Colonic mucosa (tissue), 4 donors: ENCODE data around the gene PIK3R5. TPM values are rescaled to one million over a fixed set of nuclear protein-coding genes. Genes with fewer than 3 reads are reported as not detected.

Experiments used
- DNase-seq: peaks from one replicate; pipeline ENCODE4 v3.0.0-alpha.2; 2020
- H3K27ac ChIP-seq: fragments of 200-600 bp; one replicate; pipeline ENCODE4 v1.8.0; 2021
- H3K27me3 ChIP-seq: fragments of 200-600 bp; one replicate; pipeline ENCODE4 v1.8.0; 2021
- H3K36me3 ChIP-seq: fragments of 200-600 bp; one replicate; pipeline ENCODE4 v1.8.0; 2021
- H3K4me1 ChIP-seq: fragments of 200-600 bp; one replicate; pipeline ENCODE4 v1.8.0; 2021; ENCODE audit warnings: mild to moderate bottlenecking
- H3K4me3 ChIP-seq: fragments of 200-600 bp; one replicate; pipeline ENCODE4 v1.8.0; 2021
- H3K9ac ChIP-seq, 2 donors: one replicate each; pipeline ENCODE4 v1.7.0; 2013; ENCODE audit warnings: control low read depth in 2 of 2, low read depth in 2 of 2, low read length in 2 of 2
- H3K9me3 ChIP-seq: fragments of 200-600 bp; one replicate; pipeline ENCODE4 v1.8.0; 2021
- intact Hi-C: fragments of 100-400 bp; cut with DNase I; formaldehyde crosslinking; loops from one replicate; pipeline ENCODE4 v1.14.1; 2022
- total RNA-seq, 2 donors: library from RNA; stranded (reverse); fragmentation: NEBNext Ultra II Directional in 1 of 2; extraction: Animal tissue kit (Norgen Biotek cat#: 25700) in 1 of 2; gene quantifications; one replicate each; pipeline ENCODE4 v1.2.1, GENCODE V29; 2021
- TF ChIP-seq, protein P1 (sequence below): fragments of 200-600 bp; IDR thresholded peaks from one replicate; pipeline ENCODE4 v1.8.0; 2022; ENCODE audit warnings: antibody characterized with exemption, mild to moderate bottlenecking
- donor health status: healthy.
- donor health status: DM: no; HTN: no; CAD: no.
- donor health status: DM: no; HTN: no; CAD: no.

PIK3R5 gene
- total RNA-seq, 2 donors from 2014 or later: 2.2 to 2.5 TPM

DNA sequence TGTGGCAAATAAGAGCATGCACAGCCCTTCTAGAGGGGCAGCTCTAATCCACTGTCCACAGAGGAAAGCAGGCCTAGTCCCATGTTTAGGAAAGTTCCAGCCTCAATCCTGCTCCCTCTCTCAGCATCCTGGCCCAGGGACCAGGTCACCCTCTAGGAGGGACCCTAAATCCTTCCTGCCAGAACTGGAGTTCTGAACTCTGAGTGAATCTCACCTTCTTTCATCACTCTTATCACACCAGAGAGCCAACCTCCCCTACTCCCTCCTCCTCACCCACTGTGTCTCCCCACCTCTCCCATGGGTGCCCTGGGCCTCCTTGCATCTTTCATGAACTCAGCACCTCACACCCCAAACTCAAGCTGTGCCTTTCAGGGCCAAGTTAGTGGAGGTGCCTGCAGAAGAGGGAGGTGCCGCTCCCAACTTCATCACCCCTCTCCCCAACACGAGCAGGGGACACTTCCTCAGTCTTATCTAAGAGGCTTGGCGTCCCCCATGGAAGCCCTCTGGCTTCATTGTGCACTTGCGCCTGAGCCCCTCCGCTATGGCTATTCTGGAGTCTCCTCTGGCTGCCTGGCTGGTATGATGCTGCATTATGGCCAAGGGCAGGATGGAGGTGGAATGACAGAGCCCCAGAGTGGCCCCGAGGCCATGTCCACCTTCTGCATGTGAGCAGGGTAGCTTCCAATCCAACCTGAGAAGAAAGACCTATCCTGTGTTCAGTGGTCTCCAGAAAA is 129.7 kb downstream of the PIK3R5 start:
- Histone ChIP-seq H3K36me3 (no peaks in the 10 kb centered on the region), H3K4me1 (no peaks in the 10 kb centered on the region), H3K27ac (no peak overlapping the region), H3K27me3 (no peaks in the 10 kb centered on the region), H3K9me3 (no peaks in the 10 kb centered on the region), H3K9ac (no peak overlapping the region), H3K4me3 (no peak overlapping the region)
- TF ChIP-seq, protein P1, sequence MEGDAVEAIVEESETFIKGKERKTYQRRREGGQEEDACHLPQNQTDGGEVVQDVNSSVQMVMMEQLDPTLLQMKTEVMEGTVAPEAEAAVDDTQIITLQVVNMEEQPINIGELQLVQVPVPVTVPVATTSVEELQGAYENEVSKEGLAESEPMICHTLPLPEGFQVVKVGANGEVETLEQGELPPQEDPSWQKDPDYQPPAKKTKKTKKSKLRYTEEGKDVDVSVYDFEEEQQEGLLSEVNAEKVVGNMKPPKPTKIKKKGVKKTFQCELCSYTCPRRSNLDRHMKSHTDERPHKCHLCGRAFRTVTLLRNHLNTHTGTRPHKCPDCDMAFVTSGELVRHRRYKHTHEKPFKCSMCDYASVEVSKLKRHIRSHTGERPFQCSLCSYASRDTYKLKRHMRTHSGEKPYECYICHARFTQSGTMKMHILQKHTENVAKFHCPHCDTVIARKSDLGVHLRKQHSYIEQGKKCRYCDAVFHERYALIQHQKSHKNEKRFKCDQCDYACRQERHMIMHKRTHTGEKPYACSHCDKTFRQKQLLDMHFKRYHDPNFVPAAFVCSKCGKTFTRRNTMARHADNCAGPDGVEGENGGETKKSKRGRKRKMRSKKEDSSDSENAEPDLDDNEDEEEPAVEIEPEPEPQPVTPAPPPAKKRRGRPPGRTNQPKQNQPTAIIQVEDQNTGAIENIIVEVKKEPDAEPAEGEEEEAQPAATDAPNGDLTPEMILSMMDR: no peak
- intact Hi-C loops: no loop called here
- DNase-seq: peak; percentile 0

- Histone ChIP-seq H3K9ac (no peak overlapping the region), H3K9me3 (no peaks in the 10 kb centered on the region), H3K27ac (no peak overlapping the region), H3K36me3 (no peaks in the 10 kb centered on the region), H3K27me3 (no peaks in the 10 kb centered on the region), H3K4me1 (no peaks in the 10 kb centered on the region), H3K4me3 (no peak overlapping the region)
- intact Hi-C loops: no loop called here
- TF ChIP-seq, protein P1: no peak
- no peak for DNase-seq
These were observed 130.4 kb downstream of the PIK3R5 start for GRCh38 chr17:8835106-8835505.

DNA sequence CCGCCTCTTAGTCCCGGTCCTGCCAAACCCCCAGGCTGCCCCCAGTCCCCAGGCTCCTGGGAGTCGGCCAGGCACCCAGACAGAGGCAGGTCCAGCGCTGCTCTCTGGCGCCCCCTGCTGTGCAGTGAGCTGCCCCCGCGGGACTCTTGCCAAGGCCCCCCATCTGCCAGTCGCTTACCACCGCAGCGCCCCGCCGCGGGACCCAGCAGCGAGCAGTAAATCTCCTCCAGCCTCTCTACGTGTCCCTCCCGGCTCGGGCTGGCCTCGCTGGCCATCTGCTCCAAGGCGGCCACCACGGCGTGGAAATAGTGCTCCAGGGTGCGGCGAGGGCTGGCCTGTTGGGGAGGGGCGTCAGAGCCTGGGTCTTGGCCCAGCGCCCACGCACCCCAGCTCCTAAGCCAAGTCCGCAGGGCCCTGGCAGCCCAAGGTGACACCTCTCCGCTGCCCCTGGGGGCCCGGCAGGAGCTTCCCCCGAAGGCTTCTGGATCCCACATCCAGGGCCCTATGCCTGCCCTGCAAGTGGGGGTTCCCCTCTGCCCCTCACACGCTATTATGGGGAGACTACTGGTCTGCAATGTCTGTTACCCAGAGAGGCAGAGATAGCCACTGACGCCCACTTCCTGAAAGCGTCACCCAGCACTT is 132.7 kb downstream of the PIK3R5 start:
- intact Hi-C loops: no loop called here
- Histone ChIP-seq H3K9me3 (no peaks in the 10 kb centered on the region), H3K27me3 (no peaks in the 10 kb centered on the region), H3K27ac (no peak overlapping the region), H3K9ac (no peak overlapping the region), H3K36me3 (no peaks in the 10 kb centered on the region), H3K4me3 (no peak overlapping the region), H3K4me1 (no peaks in the 10 kb centered on the region)
- TF ChIP-seq, protein P1: peak; percentile 58
- peak; percentile 47 for DNase-seq

DNA sequence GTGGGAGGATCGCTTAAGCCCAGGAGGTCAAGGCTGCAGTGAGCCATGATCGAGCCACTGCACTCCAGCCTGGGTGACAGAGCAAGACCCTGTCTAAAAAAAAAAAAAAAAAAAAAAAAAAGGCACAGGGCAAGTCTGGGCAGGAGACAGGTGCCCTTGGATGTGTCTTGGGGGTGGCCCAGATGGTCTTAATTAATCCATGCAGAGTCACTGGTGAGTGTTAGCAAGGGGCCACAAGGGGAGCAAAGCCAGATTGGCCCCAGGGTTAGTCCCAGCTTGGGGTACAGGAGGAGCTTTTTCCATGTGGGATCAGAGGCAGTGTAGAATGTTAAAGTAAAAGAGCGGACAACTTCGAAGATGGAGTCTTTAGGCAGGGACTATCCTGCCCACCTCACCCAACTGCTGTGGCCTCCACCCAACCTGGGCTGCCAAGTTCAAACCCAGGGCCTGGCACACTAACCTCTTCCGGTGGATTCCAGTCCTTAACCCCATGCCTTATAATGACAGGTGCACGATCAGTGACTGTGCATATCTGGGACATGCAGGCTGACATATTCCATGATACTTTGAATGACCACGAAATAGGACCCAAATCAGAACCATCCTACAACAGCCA is 134.2 kb downstream of the PIK3R5 start:
- no peaks in the 10 kb centered on the region for H3K27me3 ChIP-seq
- intact Hi-C loops: no loop called here

GRCh38 chr17:8830141-8830540 is 135.4 kb downstream of the PIK3R5 start:
- Histone ChIP-seq H3K4me1 (no peaks in the 10 kb centered on the region), H3K9ac (no peak overlapping the region), H3K4me3 (no peak overlapping the region), H3K9me3 (no peaks in the 10 kb centered on the region), H3K27me3 (no peaks in the 10 kb centered on the region), H3K27ac (no peak overlapping the region), H3K36me3 (no peaks in the 10 kb centered on the region)
- intact Hi-C loops: no loop called here
- TF ChIP-seq, protein P1: no peak
- no peak for DNase-seq

More for the DNA sequence above, 134.2 kb downstream of the PIK3R5 start:
- H3K4me1 ChIP-seq: no peaks in the 10 kb centered on the region
- H3K9ac ChIP-seq: no peak overlapping the region
- H3K27ac ChIP-seq: no peak overlapping the region
- no peaks in the 10 kb centered on the region for H3K9me3 ChIP-seq
- no peak for DNase-seq
- H3K36me3 ChIP-seq: no peaks in the 10 kb centered on the region
- TF ChIP-seq, protein P1: no peak
- no peak overlapping the region for H3K4me3 ChIP-seq
